NCI-H146 treated with DMSO at 0.1 percent for 48 hours (cell line): Measurements from ENCODE around the gene SLC6A9.

ENCODE experiments used
- DNase-seq: peaks from one replicate; lab custom pipeline; 2025; ENCODE audit not compliant: unreplicated experiment; lab: John Stamatoyannopoulos, UW

The SLC6A9 gene

DNA sequence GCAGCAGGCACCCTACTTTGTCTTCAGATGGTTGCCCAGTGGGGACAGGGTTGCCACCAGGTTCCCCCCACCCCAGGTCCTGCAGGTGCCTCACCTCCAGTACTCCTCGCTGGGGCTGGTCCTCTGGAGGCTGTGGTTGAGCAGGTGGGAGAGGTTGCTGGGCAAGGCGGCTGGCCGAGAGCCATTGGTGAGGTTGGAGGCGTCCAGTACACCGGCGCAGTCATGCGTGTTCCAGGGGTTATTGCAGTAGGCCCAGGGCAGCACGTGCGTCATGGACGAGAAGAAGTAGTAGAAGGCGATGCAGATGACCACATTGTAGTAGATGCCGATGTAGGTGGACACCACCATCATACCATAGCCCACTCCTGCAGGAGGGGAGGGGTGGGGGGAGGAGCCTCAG is 23.0 kb downstream of the SLC6A9 start:
- no peak for DNase-seq

GRCh38 chr1:44002606-44003157 is 28.6 kb downstream of the SLC6A9 start:
- DNase-seq, result no peak

DNA sequence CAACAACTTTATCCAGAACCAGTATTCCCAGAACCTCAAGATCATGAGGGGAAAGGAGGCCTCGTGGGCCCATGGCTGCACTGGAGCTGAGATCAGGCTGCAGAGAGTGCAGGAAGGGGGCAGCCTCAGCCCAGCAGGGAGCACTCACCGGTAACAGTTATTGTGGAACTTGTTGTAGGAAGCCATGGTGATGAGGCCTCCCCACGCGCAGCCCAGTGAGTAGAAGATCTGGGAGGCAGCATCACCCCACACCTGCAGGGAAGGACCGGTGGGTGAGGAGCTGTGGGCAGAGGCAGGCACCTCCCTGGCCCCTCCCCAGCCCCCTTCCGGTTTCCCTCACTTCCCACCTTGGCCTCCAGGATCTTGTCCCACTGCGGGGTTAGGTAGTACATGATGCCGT is 29.1 kb downstream of the SLC6A9 start:
- no peak for DNase-seq

DNA sequence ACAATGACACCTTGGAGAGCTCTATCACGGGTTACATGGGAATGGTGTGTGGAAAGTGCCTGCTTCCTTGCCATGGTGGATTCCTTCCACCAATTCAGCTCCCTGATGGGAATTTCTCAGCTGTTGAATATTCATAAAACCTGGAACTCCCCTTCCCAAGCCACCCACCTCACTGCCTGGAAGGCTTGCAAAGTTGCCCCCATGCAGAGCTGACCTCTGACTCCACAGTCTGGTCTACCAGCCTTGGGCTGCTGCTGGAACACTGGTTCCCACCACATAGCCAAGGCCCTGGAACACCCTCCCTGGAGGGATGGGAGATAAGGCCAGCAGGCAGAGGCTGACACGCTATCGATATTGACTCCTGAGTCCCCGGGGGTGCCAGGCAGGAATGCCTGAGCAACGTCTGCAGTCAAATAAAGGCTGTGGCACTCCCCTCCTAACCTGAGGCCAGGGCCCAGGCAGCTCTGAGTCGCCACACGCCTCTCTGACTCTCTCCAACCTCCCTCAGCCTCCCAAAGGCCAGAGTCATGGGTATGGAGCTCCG is 31.1 kb downstream of the SLC6A9 start:
- DNase-seq, result no peak

- DNase-seq, result no peak
Measured at GRCh38 chr1:43999455-43999854, 31.8 kb downstream of the SLC6A9 start.

DNA sequence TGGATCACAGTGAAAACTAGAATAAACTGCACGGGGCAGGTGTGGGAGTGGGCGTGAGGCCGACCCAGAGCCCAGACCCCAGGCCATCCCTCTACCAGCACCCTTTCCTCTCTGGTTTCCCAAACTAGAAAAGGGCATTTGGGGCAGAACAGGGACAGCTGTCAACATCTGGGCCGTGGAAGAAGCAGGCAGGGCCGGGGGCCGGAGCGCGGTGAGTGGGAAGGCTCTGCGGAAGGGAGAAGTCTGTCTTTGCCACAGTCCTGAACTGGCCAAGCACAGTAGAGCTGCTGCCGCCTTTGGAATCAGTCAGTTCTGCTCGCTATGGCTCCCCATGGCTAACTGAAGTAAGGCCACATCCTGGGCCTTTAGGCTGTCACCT is 33.3 kb downstream of the SLC6A9 start:
- DNase-seq, result no peak

- DNase-seq, result peak; percentile 47
Measured at GRCh38 chr1:43997295-43997999, 33.8 kb downstream of the SLC6A9 start.

GRCh38 chr1:43996733-43997115 is 34.5 kb downstream of the SLC6A9 start:
- no peak for DNase-seq

- DNase-seq, result no peak
Measured at GRCh38 chr1:43995984-43996732, 35.1 kb downstream of the SLC6A9 start.

- no peak for DNase-seq
Measured at GRCh38 chr1:43994794-43995790, 36.2 kb downstream of the SLC6A9 start.

GRCh38 chr1:43994071-43994470 is 37.2 kb downstream of the SLC6A9 start:
- DNase-seq, result no peak

GRCh38 chr1:43993206-43993914 is 37.9 kb downstream of the SLC6A9 start:
- no peak for DNase-seq

DNA sequence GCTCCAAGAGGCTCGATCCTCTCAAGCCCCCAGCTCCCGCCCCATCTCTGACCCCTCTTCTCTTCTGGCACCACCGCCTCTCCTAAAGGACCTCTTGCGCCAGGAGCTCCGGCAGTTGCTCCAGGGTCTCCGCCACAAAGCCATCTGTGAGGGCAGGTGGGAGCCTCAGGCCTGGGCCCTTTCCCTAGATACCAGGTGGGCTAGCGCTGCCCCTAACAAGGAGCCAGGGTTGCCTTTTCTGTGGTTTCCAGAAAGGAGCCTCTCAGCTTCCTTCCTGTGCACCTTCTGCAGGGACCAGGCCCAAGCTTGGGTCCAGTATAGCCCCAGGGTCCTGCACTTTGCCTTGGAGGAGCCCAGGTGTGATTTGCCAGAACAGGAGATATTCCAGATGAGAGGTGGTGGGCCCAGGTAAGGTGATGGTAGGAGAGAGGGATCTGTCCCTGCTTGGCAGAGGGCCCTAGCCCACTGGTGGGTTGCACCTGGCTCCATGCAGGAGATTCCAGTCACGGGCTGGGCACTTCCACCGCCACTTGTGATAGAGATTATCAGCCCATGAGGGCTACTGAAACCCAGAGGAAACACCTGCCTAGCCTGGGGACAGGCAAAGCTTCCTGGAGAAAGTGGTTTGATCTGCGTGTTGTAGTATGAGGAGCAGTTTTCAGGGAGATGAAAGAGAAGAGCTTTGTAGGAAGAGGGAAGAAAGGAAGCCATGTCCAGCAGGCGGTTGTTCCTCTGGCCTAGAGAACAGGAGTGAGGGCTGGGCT is 38.8 kb downstream of the SLC6A9 start:
- no peak for DNase-seq

GRCh38 chr1:43991476-43992231 is 39.6 kb downstream of the SLC6A9 start, which contains the start of gene CCDC24:
Gene CCDC24 (plus strand): TSS chr1:43991599. CDS start chr1:43991879, 280 bp downstream.
- DNase-seq, result peak; percentile 48

- no peak for DNase-seq
Measured at GRCh38 chr1:43991200-43991475, 40.1 kb downstream of the SLC6A9 start.

DNA sequence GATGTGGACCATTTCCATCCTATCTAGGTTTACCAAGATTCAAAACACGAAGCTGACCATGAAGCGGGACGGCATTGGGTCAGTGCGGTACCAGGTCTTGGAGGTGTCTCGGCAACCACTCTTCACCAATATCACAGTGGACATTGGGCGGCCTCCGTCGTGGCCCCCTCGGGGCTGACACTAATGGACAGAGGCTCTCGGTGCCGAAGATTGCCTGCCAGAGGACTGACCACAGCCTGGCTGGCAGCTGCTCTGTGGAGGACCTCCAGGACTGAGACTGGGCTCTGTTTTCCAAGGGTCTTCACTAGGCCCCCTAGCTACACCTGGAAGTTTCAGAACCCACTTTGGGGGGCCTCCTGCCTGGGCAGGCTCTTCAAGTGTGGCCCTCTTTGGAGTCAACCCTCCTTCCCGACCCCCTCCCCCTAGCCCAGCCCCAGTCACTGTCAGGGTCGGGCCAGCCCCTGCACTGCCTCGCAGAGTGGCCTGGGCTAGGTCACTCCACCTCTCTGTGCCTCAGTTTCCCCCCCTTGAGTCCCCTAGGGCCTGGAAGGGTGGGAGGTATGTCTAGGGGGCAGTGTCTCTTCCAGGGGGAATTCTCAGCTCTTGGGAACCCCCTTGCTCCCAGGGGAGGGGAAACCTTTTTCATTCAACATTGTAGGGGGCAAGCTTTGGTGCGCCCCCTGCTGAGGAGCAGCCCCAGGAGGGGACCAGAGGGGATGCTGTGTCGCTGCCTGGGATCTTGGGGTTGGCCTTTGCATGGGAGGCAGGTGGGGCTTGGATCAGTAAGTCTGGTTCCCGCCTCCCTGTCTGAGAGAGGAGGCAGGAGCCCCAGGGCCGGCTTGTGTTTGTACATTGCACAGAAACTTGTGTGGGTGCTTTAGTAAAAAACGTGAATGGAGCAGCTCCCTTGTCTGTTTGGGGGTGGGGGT is 40.7 kb downstream of the SLC6A9 start:
- no peak for DNase-seq

DNA sequence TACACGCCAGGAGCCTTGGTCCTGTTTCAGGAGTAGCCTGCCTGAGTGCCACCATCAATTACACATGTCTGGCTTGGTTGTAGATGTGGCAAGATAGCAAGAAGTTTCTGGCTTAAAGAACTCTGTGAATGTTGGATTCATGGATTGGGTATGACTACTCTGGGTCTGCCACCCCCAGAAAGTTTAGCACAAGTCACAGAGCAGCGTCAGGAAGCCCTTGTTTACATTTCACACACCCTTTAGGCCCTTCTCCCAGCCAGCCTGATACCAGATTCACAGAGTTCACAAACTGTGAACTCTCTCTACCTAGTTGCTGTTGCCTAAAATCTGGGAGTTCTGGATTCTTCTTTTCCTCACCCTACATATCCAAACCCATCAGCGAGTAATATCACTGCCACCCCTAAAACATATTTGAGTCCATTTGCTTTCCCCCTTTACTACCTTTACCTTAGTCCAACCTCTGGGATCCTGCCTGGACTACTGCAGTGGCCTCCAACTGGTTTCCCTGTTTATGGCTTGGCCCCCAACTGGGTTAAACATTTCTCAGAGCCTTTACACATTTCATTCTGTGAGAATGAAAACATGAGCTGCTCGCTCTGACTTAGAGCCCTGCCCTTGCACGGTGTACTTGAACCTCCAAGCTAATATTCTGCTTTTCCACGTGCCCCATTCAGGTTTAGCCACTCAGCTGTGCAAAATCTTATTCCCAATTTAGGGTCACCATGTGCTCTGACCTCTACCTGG is 43.9 kb downstream of the SLC6A9 start:
- no peak for DNase-seq
